Measurements from ENCODE around the gene FBXW8.

FBXW8 gene

DNA sequence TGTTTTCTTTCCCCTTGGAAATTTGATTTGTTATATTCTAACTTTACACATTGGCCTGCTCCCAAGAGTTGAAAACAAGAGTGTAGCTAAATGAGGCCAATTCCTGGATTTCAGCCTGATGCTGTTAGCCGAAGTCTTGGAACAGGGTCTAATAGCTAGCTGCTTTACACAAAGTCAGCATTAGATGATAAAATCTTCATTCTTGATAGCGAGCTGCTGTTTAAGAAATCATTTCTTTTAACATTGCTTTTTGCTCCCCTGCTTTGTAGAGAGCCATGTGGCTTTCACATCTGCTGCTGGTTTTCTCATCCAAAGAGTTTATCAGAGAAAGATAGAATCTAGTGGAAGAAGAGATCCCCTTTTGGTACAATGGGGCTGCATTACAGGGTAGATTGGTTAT lies 22.3 kb downstream of the FBXW8 start:
- FAIRE-seq (no peak), DNase-seq (ENCODE audit: insufficient read length, low spot score) (no peak)
- TF ChIP-seq, protein P1, sequence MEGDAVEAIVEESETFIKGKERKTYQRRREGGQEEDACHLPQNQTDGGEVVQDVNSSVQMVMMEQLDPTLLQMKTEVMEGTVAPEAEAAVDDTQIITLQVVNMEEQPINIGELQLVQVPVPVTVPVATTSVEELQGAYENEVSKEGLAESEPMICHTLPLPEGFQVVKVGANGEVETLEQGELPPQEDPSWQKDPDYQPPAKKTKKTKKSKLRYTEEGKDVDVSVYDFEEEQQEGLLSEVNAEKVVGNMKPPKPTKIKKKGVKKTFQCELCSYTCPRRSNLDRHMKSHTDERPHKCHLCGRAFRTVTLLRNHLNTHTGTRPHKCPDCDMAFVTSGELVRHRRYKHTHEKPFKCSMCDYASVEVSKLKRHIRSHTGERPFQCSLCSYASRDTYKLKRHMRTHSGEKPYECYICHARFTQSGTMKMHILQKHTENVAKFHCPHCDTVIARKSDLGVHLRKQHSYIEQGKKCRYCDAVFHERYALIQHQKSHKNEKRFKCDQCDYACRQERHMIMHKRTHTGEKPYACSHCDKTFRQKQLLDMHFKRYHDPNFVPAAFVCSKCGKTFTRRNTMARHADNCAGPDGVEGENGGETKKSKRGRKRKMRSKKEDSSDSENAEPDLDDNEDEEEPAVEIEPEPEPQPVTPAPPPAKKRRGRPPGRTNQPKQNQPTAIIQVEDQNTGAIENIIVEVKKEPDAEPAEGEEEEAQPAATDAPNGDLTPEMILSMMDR (IDR thresholded peaks at IDR 0.05; ENCODE audit: insufficient read depth, missing control alignments) = no peak

DNA sequence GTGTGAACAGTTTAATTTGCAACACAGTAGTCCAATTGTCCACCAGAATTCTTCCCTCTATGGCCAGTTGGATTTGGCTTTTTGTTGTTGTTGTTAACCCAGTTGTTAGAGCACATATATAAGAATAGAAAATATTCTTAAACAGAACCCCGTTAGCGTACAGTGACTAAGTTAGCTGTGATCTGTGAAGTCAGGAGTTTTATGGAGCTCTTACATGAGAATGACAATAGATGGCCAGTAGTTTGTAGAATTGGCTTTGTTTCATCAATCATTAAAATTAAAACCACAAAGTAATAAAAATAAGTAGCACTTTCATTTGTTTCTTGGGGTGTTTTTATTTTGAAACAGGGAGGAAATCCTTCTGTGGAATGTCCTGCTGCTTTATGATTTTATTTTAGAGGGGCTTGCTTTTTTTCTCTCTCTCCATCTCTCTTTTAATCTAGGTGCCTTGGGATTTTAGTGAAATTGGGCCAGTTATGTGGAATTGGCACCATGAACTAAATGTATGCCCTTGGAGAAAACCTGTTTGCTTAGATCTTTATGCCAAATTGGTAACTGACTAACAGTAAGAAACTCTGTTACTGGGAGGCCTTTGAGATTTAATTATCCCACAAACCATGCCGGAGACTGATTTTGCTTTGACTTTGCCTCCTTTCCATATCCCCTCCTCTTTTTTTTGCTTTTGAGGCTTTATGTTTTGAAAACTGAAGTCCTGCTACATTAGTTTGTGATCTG lies 22.9 kb downstream of the FBXW8 start:
- TF ChIP-seq, protein P1 (IDR thresholded peaks at IDR 0.05; ENCODE audit: insufficient read depth, missing control alignments) = no peak
- DNase-seq (ENCODE audit: insufficient read length, low spot score) (no peak), FAIRE-seq (no peak)

DNA sequence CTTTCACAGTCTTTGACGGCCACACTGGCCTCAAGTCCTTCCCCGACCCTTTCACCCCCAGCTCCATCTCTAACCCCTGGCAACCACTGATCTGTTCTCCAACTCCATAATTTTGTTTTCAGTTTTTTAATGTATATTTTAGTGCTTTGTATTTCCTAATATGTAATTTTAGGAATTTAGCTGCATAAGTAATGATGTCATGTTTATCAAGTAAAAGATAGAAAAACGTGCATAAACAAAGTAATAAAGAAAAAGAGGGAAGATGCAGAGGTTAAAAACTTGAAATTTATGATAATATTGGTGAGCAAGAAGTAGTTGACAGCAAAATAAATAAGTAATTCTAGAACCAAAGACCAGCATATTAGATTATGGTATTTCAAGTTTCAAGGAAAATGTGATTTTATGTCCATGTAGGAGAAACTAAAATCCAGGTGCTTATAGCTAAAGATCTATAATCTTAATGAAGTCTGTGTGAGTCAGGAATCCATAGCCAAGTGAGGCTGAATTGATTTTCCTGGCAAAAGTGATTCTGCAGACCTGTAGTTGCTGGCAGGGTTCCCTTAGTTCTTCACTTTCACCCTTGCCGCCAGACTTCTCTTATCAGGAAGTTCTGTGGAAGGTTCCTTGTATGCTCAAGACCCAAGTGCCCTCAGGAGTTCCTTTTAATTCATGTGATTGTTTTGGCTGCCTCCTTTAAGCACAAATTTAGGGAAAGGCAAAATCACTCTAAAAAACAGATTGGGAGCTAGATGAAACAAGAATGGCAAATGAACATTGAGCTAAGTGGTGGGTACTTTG lies 24.4 kb downstream of the FBXW8 start:
- TF ChIP-seq, protein P1 (IDR thresholded peaks at IDR 0.05; ENCODE audit: insufficient read depth, missing control alignments) = no peak
- FAIRE-seq (no peak), DNase-seq (ENCODE audit: insufficient read length, low spot score) (no peak)

DNA sequence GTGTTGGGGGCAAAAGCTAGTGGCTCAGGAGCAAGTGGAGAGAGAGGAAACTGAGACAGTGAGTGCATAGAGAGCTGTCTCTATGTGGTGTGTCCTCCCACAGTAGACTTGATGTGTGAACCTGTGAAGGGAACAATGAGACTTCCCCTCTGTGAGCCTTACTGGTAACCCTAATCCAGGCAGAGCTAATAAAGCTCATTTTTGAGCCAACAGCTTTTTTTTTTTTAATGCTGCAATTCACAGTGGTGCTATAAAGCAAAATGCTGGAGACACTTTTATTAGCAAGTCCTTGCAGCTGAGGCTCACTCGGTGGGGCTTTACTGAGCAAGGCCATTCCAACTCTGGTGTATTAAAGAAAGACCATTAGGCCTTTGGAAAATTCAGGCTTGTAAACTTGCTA lies 26.9 kb downstream of the FBXW8 start:
- no peak for DNase-seq (ENCODE audit: insufficient read length, low spot score)
- FAIRE-seq = no peak
- TF ChIP-seq, protein P1 (IDR thresholded peaks at IDR 0.05; ENCODE audit: insufficient read depth, missing control alignments) = no peak

DNA sequence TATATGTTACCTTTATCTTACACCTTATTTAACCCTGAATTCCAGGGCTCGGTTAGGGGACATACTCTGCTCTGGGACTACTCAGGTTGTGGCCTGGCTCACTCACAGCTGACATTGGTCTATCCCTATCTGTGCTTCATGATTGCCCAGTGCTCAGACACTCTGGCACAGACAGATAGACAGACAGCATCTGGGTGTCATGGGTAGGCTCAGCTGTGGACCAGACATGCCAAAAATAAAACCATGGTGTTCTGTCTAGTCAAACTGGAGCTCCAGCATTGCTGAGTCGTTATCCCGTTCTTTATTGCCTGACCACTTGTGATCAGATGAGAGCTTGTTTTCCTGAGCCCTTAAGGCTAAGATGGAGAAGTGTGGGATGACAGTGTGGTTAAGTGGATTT lies 29.0 kb downstream of the FBXW8 start:
- DNase-seq (ENCODE audit: insufficient read length, low spot score) (no peak), FAIRE-seq (no peak)
- TF ChIP-seq, protein P1 (IDR thresholded peaks at IDR 0.05; ENCODE audit: insufficient read depth, missing control alignments) = no peak

DNA sequence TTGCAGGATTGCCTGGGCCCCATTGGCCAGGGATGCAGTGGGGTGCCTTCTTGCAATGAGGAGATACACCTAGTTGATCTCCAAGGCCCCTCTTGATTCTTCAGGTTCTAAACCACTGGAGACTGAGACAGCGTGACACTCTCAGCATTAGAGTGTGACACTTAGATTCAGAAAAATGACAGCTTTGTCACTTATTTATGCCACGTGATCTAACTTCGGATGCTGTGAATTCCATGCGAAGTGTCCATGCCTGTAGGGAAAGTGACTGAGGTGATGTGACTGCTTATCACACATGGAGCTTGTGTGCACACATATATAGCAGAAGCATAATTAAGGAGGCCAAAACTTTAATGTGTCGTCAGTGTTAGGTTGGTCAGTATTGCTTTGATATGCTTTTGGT lies 30.4 kb downstream of the FBXW8 start:
- no peak for DNase-seq (ENCODE audit: insufficient read length, low spot score)
- FAIRE-seq = no peak
- TF ChIP-seq, protein P1 (IDR thresholded peaks at IDR 0.05; ENCODE audit: insufficient read depth, missing control alignments) = no peak

All from D721Med (cell line).